HEK293T (cell line): ENCODE measurements around the gene TMED4.

ENCODE experiments used
- ARNT ChIP-seq: fragments of 450-650 bp; IDR thresholded peaks from 2 replicates; pipeline ENCODE4 v1.6.1; 2017; ENCODE audit warnings: mild to moderate bottlenecking
- ELF4 ChIP-seq: fragments of 450-650 bp; IDR thresholded peaks from 2 replicates; pipeline ENCODE4 v1.6.1; 2017; ENCODE audit warnings: antibody characterized with exemption
- FOXK2 ChIP-seq: fragments of 450-650 bp; IDR thresholded peaks from 2 replicates; pipeline ENCODE4 v1.6.1; 2016; ENCODE audit warnings: mild to moderate bottlenecking
- NFRKB ChIP-seq: fragments of 450-650 bp; IDR thresholded peaks from 2 replicates; pipeline ENCODE4 v1.6.1; 2016; ENCODE audit warnings: mild to moderate bottlenecking, moderate library complexity
- ZNF384 ChIP-seq: fragments of 450-650 bp; IDR thresholded peaks from 2 replicates; pipeline ENCODE4 v1.6.1; 2016
- TF ChIP-seq, protein P1 (sequence below): fragments of 450-650 bp; IDR thresholded peaks from 2 replicates; pipeline ENCODE4 v1.6.1; 2016

DNA sequence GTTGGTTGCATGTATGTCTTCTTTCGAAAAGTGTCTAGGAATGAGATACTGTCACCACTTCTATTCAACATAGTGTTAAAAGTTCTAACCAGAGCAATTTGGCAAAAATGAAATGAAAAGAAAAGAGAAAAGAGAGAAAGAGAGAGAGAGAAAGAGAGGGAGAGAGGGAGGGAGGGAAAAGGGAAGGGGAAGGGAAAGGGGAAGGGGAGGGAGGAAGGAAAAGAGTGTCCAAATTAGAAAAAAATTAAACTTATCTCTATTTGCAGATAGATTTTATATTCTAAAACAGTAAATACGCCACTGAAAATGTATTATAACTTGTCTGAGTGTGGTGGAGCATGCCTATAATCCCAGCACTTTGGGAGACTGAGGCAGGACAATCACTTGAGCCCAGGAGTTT, 24.5 kb downstream of the TMED4 start:
- TF ChIP-seq ARNT (no peak), ZNF384 (no peak), NFRKB (no peak), FOXK2 (no peak), ELF4 (no peak)
- TF ChIP-seq, protein P1, sequence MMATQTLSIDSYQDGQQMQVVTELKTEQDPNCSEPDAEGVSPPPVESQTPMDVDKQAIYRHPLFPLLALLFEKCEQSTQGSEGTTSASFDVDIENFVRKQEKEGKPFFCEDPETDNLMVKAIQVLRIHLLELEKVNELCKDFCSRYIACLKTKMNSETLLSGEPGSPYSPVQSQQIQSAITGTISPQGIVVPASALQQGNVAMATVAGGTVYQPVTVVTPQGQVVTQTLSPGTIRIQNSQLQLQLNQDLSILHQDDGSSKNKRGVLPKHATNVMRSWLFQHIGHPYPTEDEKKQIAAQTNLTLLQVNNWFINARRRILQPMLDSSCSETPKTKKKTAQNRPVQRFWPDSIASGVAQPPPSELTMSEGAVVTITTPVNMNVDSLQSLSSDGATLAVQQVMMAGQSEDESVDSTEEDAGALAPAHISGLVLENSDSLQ, result no peak
